Omental fat pad (tissue), 4 donors: ENCODE results near the gene ATP11A. TPM values are rescaled to one million over a fixed set of nuclear protein-coding genes. Genes with fewer than 3 reads are reported as not detected.

Source experiments
- ATAC-seq: fragments of 150-250 bp; one replicate; pipeline ENCODE4 v1.9.1; 2016; ENCODE audit warnings: mild to moderate bottlenecking, moderate library complexity; ENCODE audit not compliant: low FRiP score
- DNase-seq: peaks from one replicate; pipeline ENCODE4 v3.0.0-alpha.2; 2019; ENCODE audit warnings: low spot score
- CTCF ChIP-seq, 3 donors: fragments of 450-650 bp; IDR thresholded peaks; one replicate each; pipeline ENCODE4 v1.5.1; 2016 to 2017; ENCODE audit warnings: antibody characterized with exemption in 3 of 3, mild to moderate bottlenecking in 3 of 3, moderate library complexity in 2 of 3
- total RNA-seq, 4 donors: library from RNA; depleted of rRNA; stranded (reverse); fragments of >200 nt; gene quantifications; one replicate each; pipeline ENCODE4 v1.1.0, GENCODE V29; 2016

The ATP11A gene
- total RNA-seq, 4 donors from 2014 or later, result 32.8 to 61.4 (median 45.7) TPM

- ATAC-seq (peak; percentile 88), DNase-seq (no peak)
- TF ChIP-seq CTCF (IDR thresholded peaks at IDR 0.05), result no peak
These were observed 54.6 kb downstream of the ATP11A start for GRCh38 chr13:112744168-112745021.

GRCh38 chr13:112746044-112746443 lies 56.2 kb downstream of the ATP11A start:
- DNase-seq, result no peak
- TF ChIP-seq CTCF (IDR thresholded peaks at IDR 0.05), result no peak
- no peak for ATAC-seq

- DNase-seq, result no peak
- TF ChIP-seq CTCF (IDR thresholded peaks at IDR 0.05), result no peak
- ATAC-seq, result no peak
These were observed 57.4 kb downstream of the ATP11A start for GRCh38 chr13:112747256-112747655.

- no peak for DNase-seq
- ATAC-seq, result no peak
- no peak for TF ChIP-seq CTCF (IDR thresholded peaks at IDR 0.05)
These were observed 59.3 kb downstream of the ATP11A start for GRCh38 chr13:112748947-112749735.

- DNase-seq (no peak), ATAC-seq (no peak)
- no peak for TF ChIP-seq CTCF (IDR thresholded peaks at IDR 0.05)
These were observed 60.7 kb downstream of the ATP11A start for GRCh38 chr13:112750570-112750969.

- no peak for TF ChIP-seq CTCF (IDR thresholded peaks at IDR 0.05)
- ATAC-seq, result no peak
- DNase-seq, result no peak
These were observed 61.8 kb downstream of the ATP11A start for GRCh38 chr13:112751617-112752016.
